Measurements from ENCODE around the gene ALX4.

Gene ALX4

GRCh38 chr11:44343778-44344422 is 34.0 kb upstream of the ALX4 start:
- Histone ChIP-seq H3K4me1 (ENCODE audit: control insufficient read depth in 1 of 2, insufficient read depth in 1 of 2, low read depth in 1 of 2, low read length in 1 of 2) (no peaks in the 10 kb centered on the region), H3K4me3 (ENCODE audit: low read depth in 1 of 2, low read length in 1 of 2) (no peak overlapping the region), H3K27ac (no peak overlapping the region), H3K9me3 (no peaks in the 10 kb centered on the region), H3K27me3 (peaks cover 44% of the 10 kb centered on the region), H3K36me3 (no peaks in the 10 kb centered on the region)
- no peak for TF ChIP-seq CTCF (IDR thresholded peaks at IDR 0.05)

- Histone ChIP-seq H3K4me3 (ENCODE audit: low read depth in 1 of 2, low read length in 1 of 2) (no peak overlapping the region), H3K27me3 (peaks cover 57% of the 10 kb centered on the region), H3K36me3 (no peaks in the 10 kb centered on the region), H3K27ac (no peak overlapping the region), H3K9me3 (no peaks in the 10 kb centered on the region), H3K4me1 (ENCODE audit: control insufficient read depth in 1 of 2, insufficient read depth in 1 of 2, low read depth in 1 of 2, low read length in 1 of 2) (no peaks in the 10 kb centered on the region)
- no peak for TF ChIP-seq CTCF (IDR thresholded peaks at IDR 0.05)
Observed at GRCh38 chr11:44342616-44343015, 32.7 kb upstream of the ALX4 start.

- TF ChIP-seq CTCF (IDR thresholded peaks at IDR 0.05), result no peak
- peaks cover 71% of the 10 kb centered on the region for H3K27me3 ChIP-seq
- H3K27ac ChIP-seq, result no peak overlapping the region
- no peaks in the 10 kb centered on the region for H3K36me3 ChIP-seq
- no peak overlapping the region for H3K4me3 ChIP-seq (ENCODE audit: low read depth in 1 of 2, low read length in 1 of 2)
- H3K9me3 ChIP-seq, result no peaks in the 10 kb centered on the region
- no peaks in the 10 kb centered on the region for H3K4me1 ChIP-seq (ENCODE audit: control insufficient read depth in 1 of 2, insufficient read depth in 1 of 2, low read depth in 1 of 2, low read length in 1 of 2)
Observed at GRCh38 chr11:44340656-44341055, 30.7 kb upstream of the ALX4 start.

- Histone ChIP-seq H3K4me1 (ENCODE audit: control insufficient read depth in 1 of 2, insufficient read depth in 1 of 2, low read depth in 1 of 2, low read length in 1 of 2) (no peaks in the 10 kb centered on the region), H3K4me3 (ENCODE audit: low read depth in 1 of 2, low read length in 1 of 2) (no peak overlapping the region), H3K9me3 (no peaks in the 10 kb centered on the region), H3K27me3 (peaks cover 78% of the 10 kb centered on the region), H3K27ac (no peak overlapping the region), H3K36me3 (no peaks in the 10 kb centered on the region)
- no peak for TF ChIP-seq CTCF (IDR thresholded peaks at IDR 0.05)
Observed at GRCh38 chr11:44339530-44339883, 29.6 kb upstream of the ALX4 start.

GRCh38 chr11:44338698-44339529 is 29.0 kb upstream of the ALX4 start:
- no peak overlapping the region for H3K4me3 ChIP-seq (ENCODE audit: low read depth in 1 of 2, low read length in 1 of 2)
- no peaks in the 10 kb centered on the region for H3K36me3 ChIP-seq
- H3K27me3 ChIP-seq, result peaks cover 84% of the 10 kb centered on the region
- no peaks in the 10 kb centered on the region for H3K4me1 ChIP-seq (ENCODE audit: control insufficient read depth in 1 of 2, insufficient read depth in 1 of 2, low read depth in 1 of 2, low read length in 1 of 2)
- no peaks in the 10 kb centered on the region for H3K9me3 ChIP-seq
- no peak for TF ChIP-seq CTCF (IDR thresholded peaks at IDR 0.05)
- H3K27ac ChIP-seq, result no peak overlapping the region
